Jurkat, Clone E6-1 (cell line): ENCODE results near the gene TRNP1.
A peak's percentile ranks its signal among the peaks of the same experiment; 100 is the strongest.
"Not testable (repeated sequence)": the region's sequence is repeated elsewhere in the genome, so short reads cannot be mapped to it uniquely, and the experiment has no call there.

Source experiments
- DNase-seq: peaks from one replicate; pipeline ENCODE4 v3.0.0-alpha.2; 2011; ENCODE audit warnings: low read depth, low spot score
- H3K4me3 ChIP-seq: 2 replicates; pipeline ENCODE4 v1.5.1; 2011; ENCODE audit warnings: mild to moderate bottlenecking, low read length, control low read depth, moderate library complexity

Gene TRNP1

GRCh38 chr1:26970810-26971209, 22.7 kb upstream of the TRNP1 start:
- H3K4me3 ChIP-seq: no peak overlapping the region
- DNase-seq: no peak

GRCh38 chr1:26971590-26971989, 21.9 kb upstream of the TRNP1 start:
- H3K4me3 ChIP-seq: no peak overlapping the region
- DNase-seq: no peak

- H3K4me3 ChIP-seq: no peak overlapping the region
- DNase-seq: no peak
Measured at GRCh38 chr1:26972390-26972789, 21.1 kb upstream of the TRNP1 start.

GRCh38 chr1:26972821-26973220, 20.7 kb upstream of the TRNP1 start:
- no peak overlapping the region for H3K4me3 ChIP-seq
- DNase-seq: no peak

- no peak overlapping the region for H3K4me3 ChIP-seq
- DNase-seq: no peak
Measured at GRCh38 chr1:26976621-26977510, 16.6 kb upstream of the TRNP1 start.

- no peak overlapping the region for H3K4me3 ChIP-seq
- no peak for DNase-seq
Measured at GRCh38 chr1:26978901-26979300, 14.6 kb upstream of the TRNP1 start.

GRCh38 chr1:26981146-26981846, 12.2 kb upstream of the TRNP1 start:
- no peak for DNase-seq
- H3K4me3 ChIP-seq: no peak overlapping the region

GRCh38 chr1:26983863-26984262, 9.6 kb upstream of the TRNP1 start:
- no peak for DNase-seq
- no peak overlapping the region for H3K4me3 ChIP-seq

- H3K4me3 ChIP-seq: no peak overlapping the region
- DNase-seq: no peak
Measured at GRCh38 chr1:26984291-26984690, 9.2 kb upstream of the TRNP1 start.

- DNase-seq: no peak
- no peak overlapping the region for H3K4me3 ChIP-seq
Measured at GRCh38 chr1:26986658-26987057, 6.8 kb upstream of the TRNP1 start.

- H3K4me3 ChIP-seq: not testable (repeated sequence)
Measured at GRCh38 chr1:26989403-26990109, 3.9 kb upstream of the TRNP1 start.

GRCh38 chr1:26991310-26992116, 2.0 kb upstream of the TRNP1 start:
- DNase-seq: peak; percentile 23
- no peak overlapping the region for H3K4me3 ChIP-seq

More at GRCh38 chr1:26989403-26990109, 3.9 kb upstream of the TRNP1 start:
- not testable (repeated sequence) for DNase-seq

GRCh38 chr1:26994020-26994786, 711 bp downstream of the TRNP1 start:
- H3K4me3 ChIP-seq: peak overlapping the region; percentile 43
- no peak for DNase-seq

- H3K4me3 ChIP-seq: no peak overlapping the region
Measured at GRCh38 chr1:26994787-26995517, 1.5 kb downstream of the TRNP1 start.

GRCh38 chr1:26996024-26996423, 2.5 kb downstream of the TRNP1 start:
- H3K4me3 ChIP-seq: no peak overlapping the region

More at GRCh38 chr1:26994787-26995517, 1.5 kb downstream of the TRNP1 start:
- no peak for DNase-seq

GRCh38 chr1:26996665-26997064, 3.2 kb downstream of the TRNP1 start:
- no peak overlapping the region for H3K4me3 ChIP-seq

More at GRCh38 chr1:26996024-26996423, 2.5 kb downstream of the TRNP1 start:
- no peak for DNase-seq

GRCh38 chr1:26998429-26999300, 5.2 kb downstream of the TRNP1 start:
- H3K4me3 ChIP-seq: no peak overlapping the region
- DNase-seq: no peak

More at GRCh38 chr1:26996665-26997064, 3.2 kb downstream of the TRNP1 start:
- DNase-seq: no peak
